H9 (cell line): ENCODE measurements around the gene EMP3. TPM values are rescaled to one million over a fixed set of nuclear protein-coding genes. Genes with fewer than 3 reads are reported as not detected.
A peak's percentile ranks its signal among the peaks of the same experiment; 100 is the strongest.

Source experiments
- DNase-seq: peaks from one replicate; pipeline ENCODE4 v3.0.0-alpha.2; 2017
- H2AFZ ChIP-seq: one replicate; pipeline ENCODE4 v1.6.1; 2013; ENCODE audit warnings: mild to moderate bottlenecking, low read length, control low read depth, moderate library complexity
- H2AK5ac ChIP-seq: 2 replicates; pipeline ENCODE4 v1.6.1; 2013; ENCODE audit warnings: low read length, control low read depth, mixed read lengths; ENCODE audit not compliant: insufficient read length
- H2BK120ac ChIP-seq: one replicate; pipeline ENCODE4 v1.6.1; 2013; ENCODE audit warnings: low read depth, mild to moderate bottlenecking, low read length, control low read depth, inconsistent platforms; ENCODE audit not compliant: poor library complexity, severe bottlenecking
- H2BK12ac ChIP-seq: 2 replicates; pipeline ENCODE4 v1.6.1; 2013; ENCODE audit warnings: low read length, control low read depth, mixed read lengths, low read depth; ENCODE audit not compliant: insufficient read length
- H2BK15ac ChIP-seq: 2 replicates; pipeline ENCODE4 v1.6.1; 2013; ENCODE audit warnings: low read depth, low read length, control low read depth
- H2BK20ac ChIP-seq: one replicate; pipeline ENCODE4 v1.6.1; 2013; ENCODE audit warnings: low read depth, mild to moderate bottlenecking, low read length, control low read depth, inconsistent platforms; ENCODE audit not compliant: poor library complexity, severe bottlenecking
- H2BK5ac ChIP-seq: 2 replicates; pipeline ENCODE4 v1.6.1; 2013; ENCODE audit warnings: low read length, control low read depth, mixed read lengths; ENCODE audit not compliant: insufficient read length
- H3K14ac ChIP-seq: 2 replicates; pipeline ENCODE4 v1.6.1; 2013; ENCODE audit warnings: low read length, control low read depth; ENCODE audit not compliant: insufficient read depth
- H3K18ac ChIP-seq: 2 replicates; pipeline ENCODE4 v1.6.1; 2013; ENCODE audit warnings: low read depth, mild to moderate bottlenecking, mixed read lengths, low read length, control low read depth; ENCODE audit not compliant: insufficient read length
- H3K23ac ChIP-seq: 2 replicates; pipeline ENCODE4 v1.6.1; 2013; ENCODE audit warnings: low read length, control low read depth, mixed read lengths, low read depth; ENCODE audit not compliant: insufficient read length
- H3K23me2 ChIP-seq: 2 replicates; pipeline ENCODE4 v1.6.1; 2013; ENCODE audit warnings: low read depth, mild to moderate bottlenecking, mixed read lengths, low read length, control low read depth; ENCODE audit not compliant: insufficient read length, poor library complexity, severe bottlenecking
- H3K27ac ChIP-seq: 2 replicates; pipeline ENCODE4 v1.5.1; 2013; ENCODE audit warnings: low read length, control low read depth, mixed read lengths, low read depth; ENCODE audit not compliant: insufficient read length
- H3K27me3 ChIP-seq: 2 replicates; pipeline ENCODE4 v1.6.1; 2013; ENCODE audit warnings: low read length, control low read depth, inconsistent platforms; ENCODE audit not compliant: insufficient read depth
- H3K4ac ChIP-seq: 2 replicates; pipeline ENCODE4 v1.6.1; 2013; ENCODE audit warnings: low read depth, mild to moderate bottlenecking, control low read depth, inconsistent platforms, low read length, moderate library complexity
- H3K4me1 ChIP-seq: 2 replicates; pipeline ENCODE4 v1.6.1; 2013; ENCODE audit warnings: low read length, control low read depth, inconsistent platforms; ENCODE audit not compliant: insufficient read depth
- H3K4me2 ChIP-seq: 2 replicates; pipeline ENCODE4 v1.6.1; 2013; ENCODE audit warnings: low read length, control low read depth, mixed read lengths; ENCODE audit not compliant: insufficient read length, insufficient read depth
- H3K56ac ChIP-seq: 2 replicates; pipeline ENCODE4 v1.6.1; 2013; ENCODE audit warnings: low read depth, mild to moderate bottlenecking, mixed read lengths, low read length, control low read depth; ENCODE audit not compliant: insufficient read length
- H3K79me1 ChIP-seq: 2 replicates; pipeline ENCODE4 v1.6.1; 2013; ENCODE audit warnings: low read depth, mild to moderate bottlenecking, moderate library complexity, low read length, control low read depth, inconsistent platforms; ENCODE audit not compliant: insufficient read depth, poor library complexity, severe bottlenecking
- H3K79me2 ChIP-seq: 2 replicates; pipeline ENCODE4 v1.6.1; 2013; ENCODE audit warnings: low read length, control low read depth, inconsistent platforms; ENCODE audit not compliant: insufficient read depth
- H3K9ac ChIP-seq: 2 replicates; pipeline ENCODE4 v1.6.1; 2013; ENCODE audit warnings: low read length, control low read depth, mixed read lengths; ENCODE audit not compliant: insufficient read length; ENCODE audit errors: extremely low read depth
- H3K9me3 ChIP-seq: one replicate; pipeline ENCODE4 v1.6.1; 2013; ENCODE audit warnings: low read depth, low read length, inconsistent platforms; ENCODE audit not compliant: control insufficient read depth
- H3T11ph ChIP-seq: one replicate; pipeline ENCODE4 v1.6.1; 2013; ENCODE audit warnings: mild to moderate bottlenecking, low read length, control low read depth, inconsistent platforms
- H4K20me1 ChIP-seq: one replicate; pipeline ENCODE4 v1.6.1; 2013; ENCODE audit not compliant: control insufficient read depth, insufficient read length, insufficient read depth
- H4K5ac ChIP-seq: 2 replicates; pipeline ENCODE4 v1.6.1; 2013; ENCODE audit warnings: low read depth, mild to moderate bottlenecking, mixed read lengths, low read length, control low read depth; ENCODE audit not compliant: insufficient read length
- H4K8ac ChIP-seq: replicated peaks from 2 replicates; pipeline ENCODE4 v1.6.1; 2013; ENCODE audit warnings: low read length, control low read depth, mixed read lengths, low read depth; ENCODE audit not compliant: insufficient read length
- H4K91ac ChIP-seq: 2 replicates; pipeline ENCODE4 v1.6.1; 2013; ENCODE audit warnings: low read depth, mild to moderate bottlenecking, moderate library complexity, mixed read lengths, low read length, control low read depth; ENCODE audit not compliant: insufficient read length
- H3K27ac Mint-ChIP-seq, 3 experiments: 2 replicates in 2 of 3; 3 replicates in 1 of 3; pipeline ENCODE4 v1.8.0; 2020 to 2021; ENCODE audit warnings: mixed read lengths in 3 of 3, mild to moderate bottlenecking in 1 of 3, moderate library complexity in 1 of 3
- H3K27me3 Mint-ChIP-seq: 2 replicates; pipeline ENCODE4 v1.8.0; 2021; ENCODE audit warnings: low read depth, mild to moderate bottlenecking, moderate library complexity, mixed read lengths
- H3K36me3 Mint-ChIP-seq, 3 experiments: 2 replicates in 2 of 3; 3 replicates in 1 of 3; pipeline ENCODE4 v1.8.0; 2020 to 2021; ENCODE audit warnings: low read depth in 3 of 3, mixed read lengths in 3 of 3; ENCODE audit not compliant: insufficient read depth in 1 of 3
- H3K4me1 Mint-ChIP-seq, 2 experiments: 2 replicates each; pipeline ENCODE4 v1.8.0; 2020; ENCODE audit warnings: mixed read lengths in 2 of 2
- H3K4me3 Mint-ChIP-seq, 2 experiments: 2 replicates in 1 of 2; 3 replicates in 1 of 2; pipeline ENCODE4 v1.8.0; 2020 to 2021; ENCODE audit warnings: mild to moderate bottlenecking in 2 of 2, mixed read lengths in 2 of 2, moderate library complexity in 1 of 2
- H3K9me3 Mint-ChIP-seq, 2 experiments: 2 replicates in 1 of 2; 3 replicates in 1 of 2; pipeline ENCODE4 v1.8.0; 2020; ENCODE audit warnings: mild to moderate bottlenecking in 2 of 2, mixed read lengths in 2 of 2, moderate library complexity in 1 of 2
- CTCF ChIP-seq: fragments of 200-600 bp; sonication (generic); conservative IDR thresholded peaks from 3 replicates; pipeline ENCODE4 v1.8.0; 2021; ENCODE audit warnings: antibody characterized with exemption, mild to moderate bottlenecking
- WGBS: extraction: QIAGEN DNeasy Blood & Tissue Kit; methylation state at CpG from one replicate; pipeline ENCODE4 v1.1.7; 2013; ENCODE audit warnings: missing lambda C conversion rate, low lambda C conversion rate, mixed read lengths; ENCODE audit not compliant: insufficient read length; ENCODE audit errors: extremely low coverage; 5-methylcytosine and 5-hydroxymethylcytosine counted together
- total RNA-seq: library from RNA; stranded (reverse); gene quantifications from 2 replicates; pipeline ENCODE4 v1.2.1, GENCODE V29; 2021

The EMP3 gene
- total RNA-seq, 1 experiment from 2014 or later: 9.6 TPM

GRCh38 chr19:48350856-48351255, 25.5 kb downstream of the EMP3 start:
- no CpG with 5 or more reads among the region's 5 CpGs for WGBS
- no peaks in the 10 kb centered on the region for H3K79me2 ChIP-seq

More at GRCh38 chr19:48350856-48351255, 25.5 kb downstream of the EMP3 start:
- no peaks in the 10 kb centered on the region for H3K9me3 Mint-ChIP-seq
- no peaks in the 10 kb centered on the region for H3K23me2 ChIP-seq
- no peak overlapping the region for H3K27ac ChIP-seq
- H4K8ac ChIP-seq: no peak overlapping the region
- no peak overlapping the region for H3K4me3 Mint-ChIP-seq
- H2BK5ac ChIP-seq: no peak overlapping the region
- no peak overlapping the region for H3K56ac ChIP-seq
- no peak overlapping the region for H4K5ac ChIP-seq
- no peaks in the 10 kb centered on the region for H4K20me1 ChIP-seq
- no peak overlapping the region for H4K91ac ChIP-seq
- no peak overlapping the region for H2BK20ac ChIP-seq
- no peaks in the 10 kb centered on the region for H3K79me1 ChIP-seq
- no peaks in the 10 kb centered on the region for H3K27me3 ChIP-seq
- no peak overlapping the region for H2AFZ ChIP-seq
- H3K23ac ChIP-seq: no peak overlapping the region
- H2BK12ac ChIP-seq: no peak overlapping the region
- H2BK120ac ChIP-seq: no peak overlapping the region
- H3K4me2 ChIP-seq: no peak overlapping the region
- no peak for TF ChIP-seq CTCF
- 0 out of 7 replicates have a peak overlapping the region, but pooled peaks of 1 of the 3 experiments have one; percentile 5 for H3K27ac Mint-ChIP-seq
- H2AK5ac ChIP-seq: no peak overlapping the region
- no peak overlapping the region for H3K4ac ChIP-seq
- no peak overlapping the region for H3T11ph ChIP-seq
- no peak overlapping the region for H3K9ac ChIP-seq
- no peak overlapping the region for H3K18ac ChIP-seq
- H3K4me1 Mint-ChIP-seq: peaks cover 5 to 12% of the 10 kb centered on the region in 2 experiments
- H3K9me3 ChIP-seq: no peaks in the 10 kb centered on the region
- no peak overlapping the region for H2BK15ac ChIP-seq
- no peak overlapping the region for H3K14ac ChIP-seq
- no peaks in the 10 kb centered on the region for H3K27me3 Mint-ChIP-seq
- H3K4me1 ChIP-seq: no peaks in the 10 kb centered on the region
- no peak for DNase-seq
- no peaks in the 10 kb centered on the region for H3K36me3 Mint-ChIP-seq
